ENCODE data around the gene SPPL3. TPM values are rescaled to one million over a fixed set of nuclear protein-coding genes. Genes with fewer than 3 reads are reported as not detected.
"Not testable (repeated sequence)": the region's sequence is repeated elsewhere in the genome, so short reads cannot be mapped to it uniquely, and the experiment has no call there.

The SPPL3 gene
- total RNA-seq, 4 donors from 2014 or later = 25.5 to 30.4 (median 29.0) TPM

DNA sequence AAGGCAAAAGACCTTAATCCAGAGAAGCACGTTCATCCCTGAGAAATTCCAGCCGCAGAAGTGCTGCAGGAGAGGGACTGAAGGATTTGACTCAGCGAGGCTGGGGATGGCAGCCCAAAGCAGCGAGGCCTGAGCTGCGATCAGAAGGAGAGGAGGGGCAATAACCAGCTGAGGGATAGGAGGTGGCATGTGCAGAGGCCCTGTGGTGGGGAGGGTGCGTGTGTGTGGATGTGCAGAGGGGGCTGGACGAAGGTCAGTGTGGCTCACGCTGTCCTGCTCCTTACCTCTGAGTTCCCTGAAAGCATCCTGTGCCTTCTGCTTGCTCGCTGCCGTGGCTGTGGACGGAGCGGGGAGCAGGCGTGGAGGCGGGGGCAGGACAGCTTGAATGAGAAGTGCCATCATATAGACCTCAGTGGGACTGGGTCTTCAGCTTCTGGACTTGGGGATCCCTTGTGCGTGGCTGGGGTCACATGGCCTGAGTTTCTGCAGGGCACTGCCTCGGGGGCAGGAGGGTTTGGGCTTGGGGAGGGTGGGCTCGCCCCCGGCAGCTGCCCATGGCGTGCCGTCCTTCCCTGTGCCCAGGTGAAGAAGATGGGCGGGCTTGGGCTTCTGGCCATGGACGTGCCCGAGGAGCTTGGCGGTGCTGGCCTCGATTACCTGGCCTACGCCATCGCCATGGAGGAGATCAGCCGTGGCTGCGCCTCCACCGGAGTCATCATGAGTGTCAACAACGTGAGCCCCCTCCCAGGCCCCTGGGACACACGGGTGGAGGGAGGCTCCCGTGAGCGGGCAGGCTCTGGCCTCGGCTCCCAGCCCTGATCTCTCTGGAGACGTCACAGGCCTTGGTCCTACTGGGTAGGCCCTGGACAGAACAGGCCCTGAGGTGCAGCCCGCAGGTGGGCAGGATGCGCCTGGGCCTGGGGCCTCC is 167.5 kb downstream of the SPPL3 start:
- 90 to 91% methylated on average over 30 to 31 of the region's 38 CpGs for WGBS, 2 donors
- Histone ChIP-seq H3K4me3 (no peak overlapping the region), H3K4me1 (no peaks in the 10 kb centered on the region), H3K27ac (no peak overlapping the region), H3K36me3 (peaks cover 0 to 61% (median 0%) of the 10 kb centered on the region in 3 donors), H3K27me3 (no peaks in the 10 kb centered on the region), H3K9me3 (no peaks in the 10 kb centered on the region)
- TF ChIP-seq POLR2A (IDR thresholded peaks at IDR 0.05) = no peak
- no peak for TF ChIP-seq EP300 (IDR thresholded peaks at IDR 0.05)
- TF ChIP-seq, protein P1, sequence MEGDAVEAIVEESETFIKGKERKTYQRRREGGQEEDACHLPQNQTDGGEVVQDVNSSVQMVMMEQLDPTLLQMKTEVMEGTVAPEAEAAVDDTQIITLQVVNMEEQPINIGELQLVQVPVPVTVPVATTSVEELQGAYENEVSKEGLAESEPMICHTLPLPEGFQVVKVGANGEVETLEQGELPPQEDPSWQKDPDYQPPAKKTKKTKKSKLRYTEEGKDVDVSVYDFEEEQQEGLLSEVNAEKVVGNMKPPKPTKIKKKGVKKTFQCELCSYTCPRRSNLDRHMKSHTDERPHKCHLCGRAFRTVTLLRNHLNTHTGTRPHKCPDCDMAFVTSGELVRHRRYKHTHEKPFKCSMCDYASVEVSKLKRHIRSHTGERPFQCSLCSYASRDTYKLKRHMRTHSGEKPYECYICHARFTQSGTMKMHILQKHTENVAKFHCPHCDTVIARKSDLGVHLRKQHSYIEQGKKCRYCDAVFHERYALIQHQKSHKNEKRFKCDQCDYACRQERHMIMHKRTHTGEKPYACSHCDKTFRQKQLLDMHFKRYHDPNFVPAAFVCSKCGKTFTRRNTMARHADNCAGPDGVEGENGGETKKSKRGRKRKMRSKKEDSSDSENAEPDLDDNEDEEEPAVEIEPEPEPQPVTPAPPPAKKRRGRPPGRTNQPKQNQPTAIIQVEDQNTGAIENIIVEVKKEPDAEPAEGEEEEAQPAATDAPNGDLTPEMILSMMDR (IDR thresholded peaks at IDR 0.05) = no peak
- DNase-seq (ENCODE audit: low spot score in 2 of 2) = no peak

DNA sequence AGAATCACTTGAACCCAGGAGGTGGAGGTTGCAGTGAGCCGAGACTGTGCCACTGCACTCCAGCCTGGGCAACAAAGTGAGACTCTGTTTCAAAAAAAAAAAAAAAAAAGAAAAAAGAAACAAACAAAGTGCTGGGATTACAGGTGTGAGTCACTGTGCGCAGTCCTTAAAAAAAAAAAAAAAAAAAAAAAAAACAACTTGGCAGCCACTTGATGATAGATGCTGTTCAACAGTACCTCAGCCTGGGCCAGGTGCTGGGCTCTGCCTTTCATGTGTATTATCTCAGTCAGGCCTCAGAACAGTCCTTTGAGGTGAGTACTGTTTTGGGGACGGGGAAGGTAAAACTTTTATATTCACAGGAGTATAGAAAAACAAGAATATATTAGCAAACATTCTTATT is 169.0 kb downstream of the SPPL3 start:
- 94 to 97% methylated on average over 3 of the region's 3 CpGs for whole genome bisulfite sequencing, 2 donors
- no peak for DNase-seq (ENCODE audit: low spot score in 2 of 2)

DNA sequence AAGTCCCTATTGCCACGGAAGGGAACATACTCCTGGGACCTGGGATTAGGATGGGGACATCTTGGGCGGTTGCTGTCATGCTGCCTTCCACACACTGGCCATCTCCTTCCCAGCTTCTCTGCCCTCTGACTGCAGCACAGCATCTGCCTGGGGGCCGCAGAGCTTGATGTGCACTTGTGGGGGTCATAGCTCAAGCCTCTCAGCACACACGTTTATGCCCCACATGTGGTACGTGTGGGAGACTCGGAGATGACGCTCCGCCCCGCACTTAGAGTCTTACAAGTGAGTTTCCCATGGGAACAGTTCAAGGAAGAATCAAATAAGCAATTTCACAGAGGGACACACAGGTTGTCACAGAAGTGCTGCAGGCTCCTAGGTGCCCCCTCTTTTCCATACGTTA is 169.9 kb downstream of the SPPL3 start:
- peaks cover 0 to 70% (median 7%) of the 10 kb centered on the region in 3 donors for H3K36me3 ChIP-seq
- TF ChIP-seq, protein P1 (IDR thresholded peaks at IDR 0.05) = no peak
- no peak for TF ChIP-seq POLR2A (IDR thresholded peaks at IDR 0.05)
- no peak for TF ChIP-seq EP300 (IDR thresholded peaks at IDR 0.05)
- H3K27ac ChIP-seq = no peak overlapping the region
- no peaks in the 10 kb centered on the region for H3K27me3 ChIP-seq
- no peaks in the 10 kb centered on the region for H3K4me1 ChIP-seq
- H3K9me3 ChIP-seq = no peaks in the 10 kb centered on the region
- WGBS, 2 donors = 90 to 92% methylated on average over 10 of the region's 10 CpGs
- no peak for DNase-seq (ENCODE audit: low spot score in 2 of 2)
- H3K4me3 ChIP-seq = no peak overlapping the region

More for the DNA sequence above, 169.0 kb downstream of the SPPL3 start:
- Histone ChIP-seq H3K4me3 (no peak overlapping the region), H3K27ac (no peak overlapping the region), H3K36me3 (peaks cover 0 to 70% (median 6%) of the 10 kb centered on the region in 3 donors), H3K9me3 (no peaks in the 10 kb centered on the region), H3K4me1 (no peaks in the 10 kb centered on the region), H3K27me3 (no peaks in the 10 kb centered on the region)
- TF ChIP-seq EP300 (IDR thresholded peaks at IDR 0.05) = no peak
- TF ChIP-seq, protein P1 (IDR thresholded peaks at IDR 0.05) = no peak
- TF ChIP-seq POLR2A (IDR thresholded peaks at IDR 0.05) = no peak

DNA sequence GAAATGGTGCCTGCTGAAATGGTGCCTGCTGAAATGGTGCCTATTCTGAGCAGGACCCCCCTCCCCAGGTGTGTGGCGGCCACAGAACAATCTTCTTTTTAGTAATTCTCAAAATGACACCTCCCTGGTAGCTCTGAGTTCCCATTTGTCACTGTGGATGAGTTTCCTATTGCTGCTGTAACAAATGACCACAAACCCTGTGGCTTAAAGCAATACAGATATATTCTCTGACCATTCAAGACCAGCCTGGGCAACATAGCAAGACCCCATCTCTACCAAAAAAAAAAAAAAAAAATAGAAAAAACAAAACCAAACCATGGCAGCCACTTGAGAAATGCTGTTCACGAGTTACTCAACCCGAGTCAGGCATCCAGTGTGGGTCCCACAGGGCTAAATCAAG is 170.6 kb downstream of the SPPL3 start:
- no peaks in the 10 kb centered on the region for H3K4me1 ChIP-seq
- TF ChIP-seq POLR2A (IDR thresholded peaks at IDR 0.05) (no peak), EP300 (IDR thresholded peaks at IDR 0.05) (no peak)
- TF ChIP-seq, protein P1 (IDR thresholded peaks at IDR 0.05) = no peak
- no peak overlapping the region for H3K27ac ChIP-seq
- H3K9me3 ChIP-seq = no peaks in the 10 kb centered on the region
- no peak overlapping the region for H3K4me3 ChIP-seq
- H3K36me3 ChIP-seq = peaks cover 0 to 63% (median 7%) of the 10 kb centered on the region in 3 donors
- 81 to 95% methylated on average over 3 of the region's 3 CpGs for WGBS, 2 donors
- no peaks in the 10 kb centered on the region for H3K27me3 ChIP-seq
- no peak for DNase-seq (ENCODE audit: low spot score in 2 of 2)

DNA sequence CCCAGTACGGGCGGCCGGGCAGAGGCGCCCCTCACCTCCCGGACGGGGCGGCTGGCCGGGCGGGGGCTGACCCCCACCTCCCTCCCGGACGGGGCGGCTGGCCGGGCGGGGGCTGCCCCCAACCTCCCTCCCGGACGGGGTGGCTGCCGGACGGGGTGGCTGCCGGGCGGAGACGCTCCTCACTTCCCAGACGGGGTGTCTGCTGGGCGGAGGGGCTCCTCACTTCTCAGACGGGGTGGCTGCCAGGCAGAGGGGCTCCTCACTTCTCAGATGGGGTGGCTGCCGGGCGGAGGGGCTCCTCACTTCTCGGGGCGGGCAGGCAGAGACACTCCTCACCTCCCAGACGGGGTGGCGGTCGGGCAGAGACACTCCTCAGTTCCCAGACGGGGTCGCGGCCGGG is 172.0 kb downstream of the SPPL3 start:
- WGBS, 2 donors = 92 to 93% methylated on average over 18 to 20 of the region's 35 CpGs
- H3K36me3 ChIP-seq = peaks cover 0 to 60% (median 7%) of the 10 kb centered on the region in 3 donors
- DNase-seq (ENCODE audit: low spot score in 2 of 2); H3K27ac ChIP-seq; H3K9me3 ChIP-seq; H3K4me1 ChIP-seq; H3K4me3 ChIP-seq; H3K27me3 ChIP-seq: not testable (repeated sequence)

Data from tibial nerve (tissue), 4 donors.